ENCODE measurements around the gene CEACAM16. TPM values are rescaled to one million over a fixed set of nuclear protein-coding genes. Genes with fewer than 3 reads are reported as not detected.
"Not testable (repeated sequence)": the region's sequence is repeated elsewhere in the genome, so short reads cannot be mapped to it uniquely, and the experiment has no call there.

Gene CEACAM16
- total and polyA plus RNA-seq, 4 donors, result not detected

DNA sequence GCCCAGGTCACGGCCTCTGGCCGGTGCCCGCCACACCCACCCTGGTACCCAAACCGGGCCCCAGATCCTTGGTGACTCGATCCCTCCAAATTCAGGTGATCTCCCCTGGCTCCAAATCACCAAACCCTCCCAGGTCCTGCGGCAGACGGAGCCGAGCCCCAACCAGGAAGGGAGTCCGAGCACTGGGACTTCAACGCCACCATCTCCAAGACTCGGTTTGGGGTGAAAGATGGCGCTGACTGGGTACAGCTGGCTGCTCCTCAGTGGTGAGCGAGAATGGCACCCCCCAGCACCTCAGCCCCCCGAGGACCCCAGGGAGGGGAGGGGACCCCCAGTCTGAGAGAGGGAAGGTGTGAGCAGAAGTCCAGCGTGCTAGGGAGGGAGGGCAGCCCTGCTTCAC is 2.3 kb downstream of the CEACAM16 start:
- Histone ChIP-seq H3K36me3 (ENCODE audit: control insufficient read depth, insufficient read depth, low read length) (no peaks in the 10 kb centered on the region), H3K27ac (ENCODE audit: low read depth, low read length) (no peak overlapping the region), H3K4me1 (ENCODE audit: control insufficient read depth, insufficient read depth, low read length) (no peaks in the 10 kb centered on the region), H3K9me3 (ENCODE audit: control insufficient read depth, insufficient read depth, low read length) (no peaks in the 10 kb centered on the region), H3K27me3 (ENCODE audit: control insufficient read depth, insufficient read depth, low read length) (no peaks in the 10 kb centered on the region), H3K4me3 (ENCODE audit: low read depth, low read length) (no peak overlapping the region)
- DNase-seq (ENCODE audit: low read depth in 4 of 6, low spot score in 6 of 6), result no peak
- WGBS (ENCODE audit: insufficient coverage), result 86% methylated on average over 12 of the region's 15 CpGs

DNA sequence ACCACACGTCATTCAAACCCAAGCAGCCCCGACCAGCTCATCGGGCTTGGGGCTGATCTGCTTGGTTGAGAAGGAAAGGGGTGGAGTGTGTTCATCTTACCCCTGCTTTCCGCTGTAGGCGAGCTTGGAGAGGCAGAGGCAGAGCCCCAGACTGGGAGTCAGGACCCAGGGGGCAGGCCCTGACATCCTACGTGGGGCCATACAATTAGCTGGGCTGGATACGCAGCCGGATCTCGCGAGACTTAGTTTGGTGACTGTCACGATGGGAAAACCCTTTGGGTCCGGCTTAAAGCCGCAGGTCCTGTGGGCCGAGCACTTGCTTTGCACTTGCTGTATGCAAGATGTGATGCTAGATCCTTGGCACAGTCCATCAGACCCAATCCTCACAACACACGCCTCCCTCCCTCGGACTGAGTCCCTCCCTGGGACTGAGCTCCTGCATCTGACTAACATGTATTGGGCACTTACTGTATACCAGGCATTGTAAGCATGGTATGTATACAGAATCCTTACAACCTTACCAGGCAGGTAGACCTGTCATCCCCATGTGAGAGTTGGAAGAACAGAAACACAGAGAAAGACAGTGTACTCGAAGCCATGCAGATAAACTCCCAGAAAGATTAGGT is 3.7 kb downstream of the CEACAM16 start:
- Histone ChIP-seq H3K36me3 (ENCODE audit: control insufficient read depth, insufficient read depth, low read length) (no peaks in the 10 kb centered on the region), H3K9me3 (ENCODE audit: control insufficient read depth, insufficient read depth, low read length) (no peaks in the 10 kb centered on the region), H3K27ac (ENCODE audit: low read depth, low read length) (no peak overlapping the region), H3K4me1 (ENCODE audit: control insufficient read depth, insufficient read depth, low read length) (no peaks in the 10 kb centered on the region), H3K27me3 (ENCODE audit: control insufficient read depth, insufficient read depth, low read length) (no peaks in the 10 kb centered on the region), H3K4me3 (ENCODE audit: low read depth, low read length) (no peak overlapping the region)
- no peak for DNase-seq (ENCODE audit: low read depth in 4 of 6, low spot score in 6 of 6)
- WGBS (ENCODE audit: insufficient coverage), result 71% methylated on average over 13 of the region's 17 CpGs

DNA sequence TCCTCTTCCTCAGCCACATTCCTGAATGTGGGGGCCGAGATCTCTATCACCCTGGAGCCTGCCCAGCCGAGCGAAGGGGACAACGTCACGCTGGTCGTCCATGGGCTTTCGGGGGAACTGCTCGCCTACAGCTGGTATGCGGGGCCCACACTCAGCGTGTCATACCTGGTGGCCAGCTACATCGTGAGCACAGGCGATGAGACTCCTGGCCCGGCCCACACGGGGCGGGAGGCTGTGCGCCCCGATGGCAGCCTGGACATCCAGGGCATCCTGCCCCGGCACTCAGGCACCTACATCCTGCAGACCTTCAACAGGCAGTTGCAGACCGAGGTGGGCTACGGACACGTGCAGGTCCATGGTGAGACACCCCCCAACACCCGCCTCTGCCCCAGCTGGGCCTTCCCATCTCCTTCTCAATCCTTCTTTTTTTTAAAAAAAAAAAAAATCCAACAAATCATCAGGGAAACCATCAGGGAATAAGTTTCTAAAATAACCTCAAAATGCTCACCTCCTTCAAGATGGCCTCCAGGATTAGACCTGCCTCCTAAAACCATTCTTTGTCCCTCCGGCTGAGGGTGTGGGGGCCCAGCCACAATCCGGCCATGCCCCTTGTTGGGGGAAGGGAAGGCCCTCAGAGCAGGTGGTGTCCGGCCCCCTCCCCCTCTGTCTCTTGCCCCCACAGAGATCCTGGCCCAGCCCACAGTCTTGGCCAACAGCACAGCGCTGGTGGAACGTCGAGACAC is 4.6 kb downstream of the CEACAM16 start:
- no peak for DNase-seq (ENCODE audit: low read depth in 4 of 6, low spot score in 6 of 6)
- H3K9me3 ChIP-seq (ENCODE audit: control insufficient read depth, insufficient read depth, low read length), result no peaks in the 10 kb centered on the region
- H3K36me3 ChIP-seq (ENCODE audit: control insufficient read depth, insufficient read depth, low read length), result no peaks in the 10 kb centered on the region
- no peaks in the 10 kb centered on the region for H3K27me3 ChIP-seq (ENCODE audit: control insufficient read depth, insufficient read depth, low read length)
- H3K27ac ChIP-seq (ENCODE audit: low read depth, low read length), result no peak overlapping the region
- no peaks in the 10 kb centered on the region for H3K4me1 ChIP-seq (ENCODE audit: control insufficient read depth, insufficient read depth, low read length)
- H3K4me3 ChIP-seq (ENCODE audit: low read depth, low read length), result no peak overlapping the region
- 88% methylated on average over 25 of the region's 28 CpGs for WGBS (ENCODE audit: insufficient coverage)

DNA sequence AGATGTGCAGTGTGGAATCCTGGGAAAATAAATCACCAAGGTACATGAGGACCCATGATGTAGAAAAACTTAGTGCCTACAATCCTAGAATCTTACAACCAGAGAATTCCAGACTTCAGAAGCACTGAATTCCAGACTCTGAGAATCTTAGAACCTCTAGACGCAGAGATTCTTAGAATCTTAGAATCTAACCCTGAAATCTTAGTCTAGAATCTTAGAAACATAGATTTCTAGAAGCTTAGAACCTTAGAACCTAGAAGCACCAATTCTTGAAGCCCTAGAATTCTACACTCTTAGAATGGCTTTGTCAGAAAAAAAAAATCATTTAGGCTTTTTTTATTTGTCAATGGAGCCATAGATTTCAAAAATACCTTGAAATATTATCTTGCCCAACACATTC is 6.0 kb downstream of the CEACAM16 start:
- no peaks in the 10 kb centered on the region for H3K36me3 ChIP-seq (ENCODE audit: control insufficient read depth, insufficient read depth, low read length)
- DNase-seq (ENCODE audit: low read depth in 4 of 6, low spot score in 6 of 6), result no peak
- H3K27me3 ChIP-seq (ENCODE audit: control insufficient read depth, insufficient read depth, low read length), result no peaks in the 10 kb centered on the region
- no peak overlapping the region for H3K27ac ChIP-seq (ENCODE audit: low read depth, low read length)
- H3K9me3 ChIP-seq (ENCODE audit: control insufficient read depth, insufficient read depth, low read length), result no peaks in the 10 kb centered on the region
- H3K4me1 ChIP-seq (ENCODE audit: control insufficient read depth, insufficient read depth, low read length), result no peaks in the 10 kb centered on the region
- WGBS (ENCODE audit: insufficient coverage), result no CpG with 5 or more reads among the region's 1 CpG
- H3K4me3 ChIP-seq (ENCODE audit: low read depth, low read length), result no peak overlapping the region

DNA sequence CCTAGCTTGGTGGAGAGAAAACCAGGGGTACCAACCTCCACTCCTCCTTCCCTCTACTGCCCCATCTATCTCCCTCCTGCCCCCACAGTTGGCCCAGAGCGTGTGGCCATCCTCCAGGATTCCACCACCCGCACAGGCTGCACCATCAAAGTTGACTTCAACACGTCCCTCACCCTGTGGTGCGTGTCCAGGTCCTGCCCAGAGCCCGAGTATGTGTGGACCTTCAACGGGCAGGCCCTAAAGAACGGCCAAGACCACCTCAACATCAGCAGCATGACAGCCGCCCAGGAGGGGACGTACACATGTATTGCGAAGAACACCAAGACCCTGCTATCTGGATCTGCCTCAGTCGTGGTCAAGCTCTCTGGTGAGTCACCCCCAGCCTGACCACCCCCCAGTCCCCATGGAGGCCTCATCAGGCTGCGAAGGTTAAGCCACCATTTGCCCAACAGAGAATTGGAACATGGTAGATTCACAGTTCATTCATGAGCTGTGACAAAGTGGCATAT is 6.6 kb downstream of the CEACAM16 start:
- H3K27ac ChIP-seq (ENCODE audit: low read depth, low read length), result no peak overlapping the region
- WGBS (ENCODE audit: insufficient coverage), result 86% methylated on average over 12 of the region's 12 CpGs
- H3K9me3 ChIP-seq (ENCODE audit: control insufficient read depth, insufficient read depth, low read length), result no peaks in the 10 kb centered on the region
- no peak overlapping the region for H3K4me3 ChIP-seq (ENCODE audit: low read depth, low read length)
- H3K36me3 ChIP-seq (ENCODE audit: control insufficient read depth, insufficient read depth, low read length), result no peaks in the 10 kb centered on the region
- no peaks in the 10 kb centered on the region for H3K27me3 ChIP-seq (ENCODE audit: control insufficient read depth, insufficient read depth, low read length)
- no peaks in the 10 kb centered on the region for H3K4me1 ChIP-seq (ENCODE audit: control insufficient read depth, insufficient read depth, low read length)
- no peak for DNase-seq (ENCODE audit: low read depth in 4 of 6, low spot score in 6 of 6)

DNA sequence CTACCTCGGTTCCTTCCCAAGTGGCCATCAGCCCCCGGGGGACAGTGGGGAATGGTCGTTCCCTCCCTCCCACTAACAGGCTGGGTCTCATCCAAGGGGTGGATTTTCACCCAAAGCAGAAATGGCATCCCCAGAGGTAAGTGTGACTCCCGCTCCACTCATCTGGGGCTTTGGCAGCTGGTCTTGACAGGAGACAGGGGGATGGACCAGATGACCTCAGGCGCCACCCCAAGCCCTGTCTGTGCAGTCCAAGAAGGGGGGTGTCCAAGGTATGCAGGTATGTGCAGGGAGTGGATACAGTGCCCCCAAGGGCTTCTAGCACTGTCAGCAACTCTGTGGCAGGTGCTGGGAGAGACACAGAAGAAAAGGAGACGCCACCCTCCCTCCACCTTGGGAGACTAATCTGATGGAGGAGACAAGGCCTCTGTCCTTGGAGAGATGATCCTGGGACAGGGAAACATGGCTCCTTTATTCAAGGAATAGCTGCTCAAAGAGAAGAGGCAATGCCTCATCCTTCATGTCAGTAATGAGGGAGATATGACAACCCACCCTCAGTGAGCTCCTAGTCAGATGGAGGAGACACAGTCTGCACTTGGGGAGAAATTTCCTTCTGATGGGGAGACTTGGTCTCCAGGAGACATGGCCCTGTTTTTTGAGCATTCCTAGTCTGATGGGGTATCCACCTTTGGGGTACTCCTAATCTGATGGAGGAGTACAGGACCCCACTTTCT is 7.7 kb downstream of the CEACAM16 start:
- WGBS (ENCODE audit: insufficient coverage), result 93% methylated on average over 4 of the region's 6 CpGs
- no peak overlapping the region for H3K27ac ChIP-seq (ENCODE audit: low read depth, low read length)
- no peaks in the 10 kb centered on the region for H3K9me3 ChIP-seq (ENCODE audit: control insufficient read depth, insufficient read depth, low read length)
- no peaks in the 10 kb centered on the region for H3K4me1 ChIP-seq (ENCODE audit: control insufficient read depth, insufficient read depth, low read length)
- H3K36me3 ChIP-seq (ENCODE audit: control insufficient read depth, insufficient read depth, low read length), result no peaks in the 10 kb centered on the region
- no peak overlapping the region for H3K4me3 ChIP-seq (ENCODE audit: low read depth, low read length)
- H3K27me3 ChIP-seq (ENCODE audit: control insufficient read depth, insufficient read depth, low read length), result no peaks in the 10 kb centered on the region
- no peak for DNase-seq (ENCODE audit: low read depth in 4 of 6, low spot score in 6 of 6)

DNA sequence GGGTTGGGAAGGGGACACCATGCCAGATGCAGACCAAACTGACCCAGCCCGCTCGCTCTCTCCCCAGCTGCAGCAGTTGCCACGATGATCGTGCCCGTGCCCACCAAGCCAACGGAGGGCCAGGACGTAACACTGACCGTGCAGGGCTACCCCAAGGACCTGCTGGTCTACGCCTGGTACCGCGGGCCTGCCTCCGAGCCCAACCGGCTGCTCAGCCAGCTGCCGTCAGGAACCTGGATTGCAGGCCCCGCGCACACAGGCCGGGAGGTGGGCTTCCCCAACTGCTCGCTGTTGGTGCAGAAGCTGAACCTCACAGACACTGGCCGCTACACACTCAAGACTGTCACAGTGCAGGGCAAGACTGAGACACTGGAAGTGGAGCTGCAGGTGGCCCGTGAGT is 8.8 kb downstream of the CEACAM16 start:
- no peak for DNase-seq (ENCODE audit: low read depth in 4 of 6, low spot score in 6 of 6)
- Histone ChIP-seq H3K36me3 (ENCODE audit: control insufficient read depth, insufficient read depth, low read length) (no peaks in the 10 kb centered on the region), H3K27me3 (ENCODE audit: control insufficient read depth, insufficient read depth, low read length) (no peaks in the 10 kb centered on the region), H3K9me3 (ENCODE audit: control insufficient read depth, insufficient read depth, low read length) (no peaks in the 10 kb centered on the region), H3K4me1 (ENCODE audit: control insufficient read depth, insufficient read depth, low read length) (no peaks in the 10 kb centered on the region), H3K4me3 (ENCODE audit: low read depth, low read length) (no peak overlapping the region), H3K27ac (ENCODE audit: low read depth, low read length) (no peak overlapping the region)
- WGBS (ENCODE audit: insufficient coverage), result 89% methylated on average over 19 of the region's 20 CpGs

DNA sequence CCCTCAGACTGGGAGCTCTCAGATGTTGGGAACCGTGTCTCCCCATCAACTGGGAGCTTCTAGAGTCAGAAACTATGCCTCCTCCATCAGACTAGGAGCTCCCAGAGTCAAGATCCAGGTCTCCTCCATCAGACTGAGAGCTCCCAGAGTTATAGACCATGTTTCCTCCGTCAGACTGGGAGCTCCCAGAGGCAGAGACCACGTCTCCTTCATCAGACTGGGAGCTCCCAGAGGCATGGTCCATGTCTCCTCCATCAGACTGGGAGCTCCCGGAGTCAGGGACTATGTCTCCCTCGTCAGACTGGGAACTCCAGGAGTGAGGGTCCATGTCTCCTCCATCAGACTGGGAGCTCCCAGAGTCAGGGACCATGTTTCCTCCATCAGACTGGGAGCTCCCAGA is 10.0 kb downstream of the CEACAM16 start:
- 72% methylated on average over 5 of the region's 5 CpGs for WGBS (ENCODE audit: insufficient coverage)
- peaks cover 2% of the 10 kb centered on the region for H3K27me3 ChIP-seq (ENCODE audit: control insufficient read depth, insufficient read depth, low read length)
- DNase-seq (ENCODE audit: low read depth in 4 of 6, low spot score in 6 of 6), result no peak
- no peak overlapping the region for H3K27ac ChIP-seq (ENCODE audit: low read depth, low read length)
- no peak overlapping the region for H3K4me3 ChIP-seq (ENCODE audit: low read depth, low read length)
- H3K36me3 ChIP-seq (ENCODE audit: control insufficient read depth, insufficient read depth, low read length), result no peaks in the 10 kb centered on the region
- no peaks in the 10 kb centered on the region for H3K9me3 ChIP-seq (ENCODE audit: control insufficient read depth, insufficient read depth, low read length)
- no peaks in the 10 kb centered on the region for H3K4me1 ChIP-seq (ENCODE audit: control insufficient read depth, insufficient read depth, low read length)

DNA sequence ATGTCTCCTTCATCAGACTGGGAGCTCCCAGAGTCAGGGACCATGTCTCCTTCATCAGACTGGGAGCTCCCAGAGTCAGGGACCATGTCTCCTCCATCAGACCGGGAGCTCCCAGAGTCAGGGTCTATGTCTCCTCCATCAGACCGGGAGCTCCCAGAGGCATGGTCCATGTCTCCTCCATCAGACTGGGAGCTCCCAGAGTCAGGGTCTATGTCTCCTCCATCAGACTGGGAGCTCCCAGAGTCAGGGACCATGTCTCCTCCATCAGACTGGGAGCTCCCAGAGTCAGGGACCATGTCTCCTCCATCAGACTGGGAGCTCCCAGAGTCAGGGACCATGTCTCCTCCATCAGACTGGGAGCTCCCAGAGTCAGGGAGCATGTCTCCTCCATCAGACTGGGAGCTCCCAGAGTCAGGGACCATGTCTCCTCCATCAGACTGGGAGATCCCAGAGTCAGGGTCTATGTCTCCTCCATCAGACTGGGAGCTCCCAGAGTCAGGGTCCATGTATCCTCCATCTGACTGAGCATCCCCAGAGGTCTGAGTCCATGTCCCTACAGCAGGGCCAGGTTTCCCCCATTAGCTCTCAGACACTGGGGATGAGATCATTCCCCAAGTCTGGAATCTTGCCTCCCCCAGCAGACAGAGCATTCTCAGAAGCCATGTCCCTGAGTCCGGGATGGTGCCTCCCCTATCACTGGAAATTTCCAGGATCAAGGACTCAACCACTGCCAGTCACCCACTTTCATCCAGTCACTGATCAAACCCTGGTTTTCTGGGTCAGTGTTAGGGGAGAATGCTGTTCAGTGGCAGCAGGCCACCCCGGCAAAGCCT is 10.7 kb downstream of the CEACAM16 start:
- DNase-seq (ENCODE audit: low read depth in 4 of 6, low spot score in 6 of 6); H3K27me3 ChIP-seq (ENCODE audit: control insufficient read depth, insufficient read depth, low read length); H3K27ac ChIP-seq (ENCODE audit: low read depth, low read length); H3K4me3 ChIP-seq (ENCODE audit: low read depth, low read length); H3K4me1 ChIP-seq (ENCODE audit: control insufficient read depth, insufficient read depth, low read length); H3K36me3 ChIP-seq (ENCODE audit: control insufficient read depth, insufficient read depth, low read length); H3K9me3 ChIP-seq (ENCODE audit: control insufficient read depth, insufficient read depth, low read length): not testable (repeated sequence)
- WGBS (ENCODE audit: insufficient coverage), result no CpG with 5 or more reads among the region's 4 CpGs

Measured in spinal cord (tissue), 10 donors.